Neural cell (in vitro differentiated cells): ENCODE results near the gene ARHGEF7. TPM values are rescaled to one million over a fixed set of nuclear protein-coding genes. Genes with fewer than 3 reads are reported as not detected.

ENCODE experiments used
- H2AFZ ChIP-seq: fragments of 200-600, 300-800 bp; sonication (generic), shearing (Covaris generic); 2 replicates; pipeline ENCODE4 v1.6.0; 2014; ENCODE audit warnings: low read depth, mild to moderate bottlenecking, antibody characterized with exemption, low read length, moderate library complexity
- H3F3A ChIP-seq: fragments of 200-600 bp; shearing (Covaris generic); 2 replicates; pipeline ENCODE4 v1.6.1; 2016; ENCODE audit warnings: mild to moderate bottlenecking, moderate library complexity, mixed read lengths, antibody characterized with exemption, low read length; ENCODE audit not compliant: insufficient read depth, poor library complexity, severe bottlenecking
- H3K27ac ChIP-seq: fragments of 200-600, 300-800 bp; sonication (generic), shearing (Covaris generic); 2 replicates; pipeline ENCODE4 v1.5.1; 2014; ENCODE audit warnings: mild to moderate bottlenecking, low read length, moderate library complexity
- H3K27me3 ChIP-seq: fragments of 300-800, 200-600 bp; sonication (generic), shearing (Covaris generic); 2 replicates; pipeline ENCODE4 v1.6.0; 2014; ENCODE audit warnings: mild to moderate bottlenecking, low read depth, low read length, moderate library complexity; ENCODE audit not compliant: insufficient read depth
- H3K36me3 ChIP-seq: fragments of 300-800, 200-600 bp; sonication (generic), shearing (Covaris generic); 2 replicates; pipeline ENCODE4 v1.5.1; 2014; ENCODE audit warnings: mild to moderate bottlenecking, antibody characterized with exemption, low read length, moderate library complexity; ENCODE audit not compliant: insufficient read depth
- H3K4me2 ChIP-seq: fragments of 300-800, 200-600 bp; sonication (generic), shearing (Covaris generic); 2 replicates; pipeline ENCODE4 v1.6.0; 2014; ENCODE audit warnings: mild to moderate bottlenecking, low read length
- H3K4me3 ChIP-seq: fragments of 300-800, 200-600 bp; sonication (generic), shearing (Covaris generic); 2 replicates; pipeline ENCODE4 v1.5.1; 2014; ENCODE audit warnings: mild to moderate bottlenecking, low read length, moderate library complexity
- H3K79me2 ChIP-seq: fragments of 200-600 bp; shearing (Covaris generic); replicated peaks from 2 replicates; pipeline ENCODE4 v1.6.0; 2014; ENCODE audit warnings: mild to moderate bottlenecking, low read length, moderate library complexity; ENCODE audit not compliant: insufficient read depth
- H3K9ac ChIP-seq: fragments of 300-800, 200-600 bp; sonication (generic), shearing (Covaris generic); 2 replicates; pipeline ENCODE4 v1.6.1; 2016; ENCODE audit warnings: mild to moderate bottlenecking, low read length, mixed read lengths
- H3K9me2 ChIP-seq: fragments of 200-600 bp; shearing (Covaris generic); 2 replicates; pipeline ENCODE4 v1.6.1; 2016; ENCODE audit warnings: mild to moderate bottlenecking, low read length, mixed read lengths; ENCODE audit not compliant: insufficient read depth
- H3K9me3 ChIP-seq: fragments of 200-600, 300-800 bp; sonication (generic), shearing (Covaris generic); 2 replicates; pipeline ENCODE4 v1.6.1; 2016; ENCODE audit warnings: mild to moderate bottlenecking, mixed run types, low read length, moderate library complexity, mixed read lengths
- H4K20me1 ChIP-seq: fragments of 200-600 bp; shearing (Covaris generic); 2 replicates; pipeline ENCODE4 v1.6.1; 2016; ENCODE audit warnings: mild to moderate bottlenecking, mixed run types; ENCODE audit not compliant: insufficient read depth
- EP300 ChIP-seq: fragments of 450-650 bp; conservative IDR thresholded peaks from 2 replicates; pipeline ENCODE4 v1.6.1; 2014; ENCODE audit warnings: antibody characterized with exemption, mild to moderate bottlenecking, moderate library complexity; ENCODE audit not compliant: poor library complexity, severe bottlenecking
- EZH2 ChIP-seq: fragments of 200-600, 300-800 bp; shearing (Covaris generic), sonication (generic); IDR thresholded peaks from 2 replicates; pipeline ENCODE4 v1.6.1; 2014; ENCODE audit warnings: antibody characterized with exemption, low read length, borderline replicate concordance, mild to moderate bottlenecking; ENCODE audit not compliant: insufficient read depth, poor library complexity, severe bottlenecking
- MXI1 ChIP-seq: fragments of 450-650 bp; conservative IDR thresholded peaks from 2 replicates; pipeline ENCODE4 v1.6.1; 2014; ENCODE audit warnings: antibody characterized with exemption, mild to moderate bottlenecking; ENCODE audit not compliant: poor library complexity, severe bottlenecking
- POLR2AphosphoS5 ChIP-seq: IDR thresholded peaks from 2 replicates; pipeline ENCODE4 v1.6.1; 2012
- RAD21 ChIP-seq: fragments of 450-650 bp; conservative IDR thresholded peaks from 2 replicates; pipeline ENCODE4 v1.6.1; 2014; ENCODE audit warnings: antibody characterized with exemption, mild to moderate bottlenecking, moderate library complexity
- SMC3 ChIP-seq: fragments of 450-650 bp; conservative IDR thresholded peaks from 2 replicates; pipeline ENCODE4 v1.6.1; 2014; ENCODE audit warnings: antibody characterized with exemption, mild to moderate bottlenecking, moderate library complexity; ENCODE audit not compliant: poor library complexity
- TAF1 ChIP-seq: IDR thresholded peaks from 2 replicates; pipeline ENCODE4 v1.6.1; 2012; ENCODE audit warnings: low read depth
- polyA plus RNA-seq: library from polyadenylated mRNA; depleted of rRNA; stranded (reverse); fragments of >200 nt; gene quantifications from 2 replicates; pipeline ENCODE4 v1.2.3, GENCODE V29; 2014
- TF ChIP-seq, protein P1 (sequence below): IDR thresholded peaks from 2 replicates; pipeline ENCODE4 v1.6.1; 2012; ENCODE audit warnings: borderline replicate concordance
- TF ChIP-seq, protein P2 (sequence below): fragments of 450-650 bp; IDR thresholded peaks from 2 replicates; pipeline ENCODE4 v1.5.1; 2014; ENCODE audit warnings: antibody characterized with exemption, mild to moderate bottlenecking, moderate library complexity; ENCODE audit not compliant: poor library complexity, severe bottlenecking

ARHGEF7 gene
- polyA plus RNA-seq, 1 donor from 2014 or later, result 155 TPM

DNA sequence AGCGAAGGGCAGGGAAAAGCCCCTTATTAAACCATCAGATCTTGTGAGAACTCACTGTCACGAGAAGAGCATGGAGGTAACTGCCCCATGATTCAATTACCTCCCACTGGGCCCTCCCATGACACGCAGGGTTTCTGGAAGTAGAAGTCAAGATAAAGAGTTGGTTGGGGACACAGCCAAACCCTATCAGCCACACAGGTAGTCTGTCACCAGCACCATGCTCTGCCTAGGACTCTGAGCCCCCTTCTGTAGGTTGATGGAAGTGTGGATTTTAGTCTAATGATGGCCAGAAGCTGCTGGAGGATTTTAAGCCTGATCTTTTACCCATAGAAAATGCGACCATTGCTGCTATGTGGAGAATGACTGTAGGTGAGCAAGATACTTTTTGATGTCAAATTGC is 60.8 kb downstream of the ARHGEF7 start:
- Histone ChIP-seq H3K79me2 (peaks cover 53% of the 10 kb centered on the region), H3K9me3 (no peaks in the 10 kb centered on the region), H4K20me1 (no peaks in the 10 kb centered on the region), H3K4me3 (no peak overlapping the region), H2AFZ (no peak overlapping the region), H3K9ac (no peak overlapping the region), H3K36me3 (no peaks in the 10 kb centered on the region), H3K9me2 (no peaks in the 10 kb centered on the region), H3K27ac (no peak overlapping the region), H3F3A (no peaks in the 10 kb centered on the region), H3K4me2 (no peak overlapping the region), H3K27me3 (no peaks in the 10 kb centered on the region)
- no peak for TF ChIP-seq MXI1
- TF ChIP-seq TAF1, result no peak
- TF ChIP-seq, protein P1, sequence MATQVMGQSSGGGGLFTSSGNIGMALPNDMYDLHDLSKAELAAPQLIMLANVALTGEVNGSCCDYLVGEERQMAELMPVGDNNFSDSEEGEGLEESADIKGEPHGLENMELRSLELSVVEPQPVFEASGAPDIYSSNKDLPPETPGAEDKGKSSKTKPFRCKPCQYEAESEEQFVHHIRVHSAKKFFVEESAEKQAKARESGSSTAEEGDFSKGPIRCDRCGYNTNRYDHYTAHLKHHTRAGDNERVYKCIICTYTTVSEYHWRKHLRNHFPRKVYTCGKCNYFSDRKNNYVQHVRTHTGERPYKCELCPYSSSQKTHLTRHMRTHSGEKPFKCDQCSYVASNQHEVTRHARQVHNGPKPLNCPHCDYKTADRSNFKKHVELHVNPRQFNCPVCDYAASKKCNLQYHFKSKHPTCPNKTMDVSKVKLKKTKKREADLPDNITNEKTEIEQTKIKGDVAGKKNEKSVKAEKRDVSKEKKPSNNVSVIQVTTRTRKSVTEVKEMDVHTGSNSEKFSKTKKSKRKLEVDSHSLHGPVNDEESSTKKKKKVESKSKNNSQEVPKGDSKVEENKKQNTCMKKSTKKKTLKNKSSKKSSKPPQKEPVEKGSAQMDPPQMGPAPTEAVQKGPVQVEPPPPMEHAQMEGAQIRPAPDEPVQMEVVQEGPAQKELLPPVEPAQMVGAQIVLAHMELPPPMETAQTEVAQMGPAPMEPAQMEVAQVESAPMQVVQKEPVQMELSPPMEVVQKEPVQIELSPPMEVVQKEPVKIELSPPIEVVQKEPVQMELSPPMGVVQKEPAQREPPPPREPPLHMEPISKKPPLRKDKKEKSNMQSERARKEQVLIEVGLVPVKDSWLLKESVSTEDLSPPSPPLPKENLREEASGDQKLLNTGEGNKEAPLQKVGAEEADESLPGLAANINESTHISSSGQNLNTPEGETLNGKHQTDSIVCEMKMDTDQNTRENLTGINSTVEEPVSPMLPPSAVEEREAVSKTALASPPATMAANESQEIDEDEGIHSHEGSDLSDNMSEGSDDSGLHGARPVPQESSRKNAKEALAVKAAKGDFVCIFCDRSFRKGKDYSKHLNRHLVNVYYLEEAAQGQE, result no peak
- TF ChIP-seq SMC3, result no peak
- no peak for TF ChIP-seq RAD21
- TF ChIP-seq EP300, result no peak
- TF ChIP-seq, protein P2, sequence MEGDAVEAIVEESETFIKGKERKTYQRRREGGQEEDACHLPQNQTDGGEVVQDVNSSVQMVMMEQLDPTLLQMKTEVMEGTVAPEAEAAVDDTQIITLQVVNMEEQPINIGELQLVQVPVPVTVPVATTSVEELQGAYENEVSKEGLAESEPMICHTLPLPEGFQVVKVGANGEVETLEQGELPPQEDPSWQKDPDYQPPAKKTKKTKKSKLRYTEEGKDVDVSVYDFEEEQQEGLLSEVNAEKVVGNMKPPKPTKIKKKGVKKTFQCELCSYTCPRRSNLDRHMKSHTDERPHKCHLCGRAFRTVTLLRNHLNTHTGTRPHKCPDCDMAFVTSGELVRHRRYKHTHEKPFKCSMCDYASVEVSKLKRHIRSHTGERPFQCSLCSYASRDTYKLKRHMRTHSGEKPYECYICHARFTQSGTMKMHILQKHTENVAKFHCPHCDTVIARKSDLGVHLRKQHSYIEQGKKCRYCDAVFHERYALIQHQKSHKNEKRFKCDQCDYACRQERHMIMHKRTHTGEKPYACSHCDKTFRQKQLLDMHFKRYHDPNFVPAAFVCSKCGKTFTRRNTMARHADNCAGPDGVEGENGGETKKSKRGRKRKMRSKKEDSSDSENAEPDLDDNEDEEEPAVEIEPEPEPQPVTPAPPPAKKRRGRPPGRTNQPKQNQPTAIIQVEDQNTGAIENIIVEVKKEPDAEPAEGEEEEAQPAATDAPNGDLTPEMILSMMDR, result no peak
- TF ChIP-seq POLR2AphosphoS5, result no peak
- no peak for TF ChIP-seq EZH2

DNA sequence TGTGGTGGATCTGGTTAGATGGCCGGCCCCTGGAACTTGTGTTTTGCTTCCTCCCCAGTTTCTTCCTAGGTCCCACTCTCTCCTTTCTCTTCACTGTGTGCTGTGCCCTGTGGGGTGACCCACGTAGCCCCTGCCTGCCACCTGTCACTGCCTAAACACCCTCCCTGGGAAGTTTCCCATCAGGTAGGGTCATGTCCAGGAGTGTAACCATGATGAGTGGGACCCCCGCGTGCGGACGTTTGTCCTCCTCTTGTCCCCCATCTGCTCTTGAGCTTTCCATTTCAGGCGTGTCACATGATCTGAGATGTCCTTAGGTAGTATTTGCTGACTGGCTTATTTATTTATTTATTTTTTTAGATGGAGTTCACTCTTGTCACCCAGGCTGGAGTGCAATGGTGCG is 61.3 kb downstream of the ARHGEF7 start:
- H4K20me1 ChIP-seq, result no peaks in the 10 kb centered on the region
- no peaks in the 10 kb centered on the region for H3K9me3 ChIP-seq
- no peaks in the 10 kb centered on the region for H3K36me3 ChIP-seq
- H3K9me2 ChIP-seq, result no peaks in the 10 kb centered on the region
- no peaks in the 10 kb centered on the region for H3F3A ChIP-seq
- TF ChIP-seq, protein P1, result no peak
- TF ChIP-seq MXI1, result no peak
- no peak for TF ChIP-seq RAD21
- no peak for TF ChIP-seq TAF1
- TF ChIP-seq POLR2AphosphoS5, result no peak
- TF ChIP-seq SMC3, result no peak
- TF ChIP-seq, protein P2, result no peak
- no peak for TF ChIP-seq EZH2
- no peak for TF ChIP-seq EP300
- H3K4me3 ChIP-seq, result no peak overlapping the region
- H3K27ac ChIP-seq, result no peak overlapping the region
- H3K27me3 ChIP-seq, result no peaks in the 10 kb centered on the region
- H3K4me2 ChIP-seq, result no peak overlapping the region
- no peak overlapping the region for H2AFZ ChIP-seq
- H3K9ac ChIP-seq, result no peak overlapping the region
- peaks cover 57% of the 10 kb centered on the region for H3K79me2 ChIP-seq
